ENCODE data around the gene EHF.

EHF gene

DNA sequence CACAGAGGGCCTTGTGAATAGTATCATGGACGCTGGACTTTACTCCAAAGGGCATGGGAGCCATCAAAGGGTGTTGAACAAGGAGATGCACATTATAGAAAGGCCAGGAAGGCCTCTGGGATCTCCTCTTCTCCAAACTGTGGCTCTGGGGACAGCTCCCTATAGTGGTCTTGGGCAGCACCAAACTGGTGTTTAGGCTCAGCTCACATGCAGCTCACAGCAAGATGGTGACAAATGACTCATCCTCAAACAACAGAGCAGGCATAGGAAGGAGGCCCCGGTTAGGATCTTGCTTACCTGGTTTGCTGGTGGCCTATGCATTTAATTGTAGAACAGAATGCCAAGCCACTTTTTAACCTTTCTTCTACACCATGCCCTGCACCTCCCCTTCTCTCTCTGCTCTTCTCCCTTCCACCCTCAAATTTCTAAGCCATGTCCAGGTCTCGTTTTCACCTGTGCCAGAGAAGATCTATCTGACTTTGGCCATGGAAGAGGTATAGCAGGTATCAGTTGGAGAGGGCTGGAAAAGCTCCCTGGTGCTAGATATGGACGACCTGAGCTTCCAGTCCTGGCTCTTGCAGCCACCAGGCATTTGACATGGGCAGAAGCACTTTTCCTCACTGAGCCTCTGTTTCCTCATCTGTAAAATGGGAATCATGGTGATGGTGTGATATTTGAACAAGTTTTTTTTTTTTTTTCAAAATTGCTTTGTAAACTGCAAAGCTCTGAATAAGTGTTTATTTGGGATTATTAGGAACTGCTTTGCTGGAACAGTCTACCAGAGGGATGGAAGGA, 14.4 kb upstream of the EHF start:
- no peaks in the 10 kb centered on the region for H3K4me1 ChIP-seq
- H3K27me3 ChIP-seq: no peaks in the 10 kb centered on the region
- H3K36me3 ChIP-seq: no peaks in the 10 kb centered on the region
- DNase-seq: no peak
- TF ChIP-seq, protein P1, sequence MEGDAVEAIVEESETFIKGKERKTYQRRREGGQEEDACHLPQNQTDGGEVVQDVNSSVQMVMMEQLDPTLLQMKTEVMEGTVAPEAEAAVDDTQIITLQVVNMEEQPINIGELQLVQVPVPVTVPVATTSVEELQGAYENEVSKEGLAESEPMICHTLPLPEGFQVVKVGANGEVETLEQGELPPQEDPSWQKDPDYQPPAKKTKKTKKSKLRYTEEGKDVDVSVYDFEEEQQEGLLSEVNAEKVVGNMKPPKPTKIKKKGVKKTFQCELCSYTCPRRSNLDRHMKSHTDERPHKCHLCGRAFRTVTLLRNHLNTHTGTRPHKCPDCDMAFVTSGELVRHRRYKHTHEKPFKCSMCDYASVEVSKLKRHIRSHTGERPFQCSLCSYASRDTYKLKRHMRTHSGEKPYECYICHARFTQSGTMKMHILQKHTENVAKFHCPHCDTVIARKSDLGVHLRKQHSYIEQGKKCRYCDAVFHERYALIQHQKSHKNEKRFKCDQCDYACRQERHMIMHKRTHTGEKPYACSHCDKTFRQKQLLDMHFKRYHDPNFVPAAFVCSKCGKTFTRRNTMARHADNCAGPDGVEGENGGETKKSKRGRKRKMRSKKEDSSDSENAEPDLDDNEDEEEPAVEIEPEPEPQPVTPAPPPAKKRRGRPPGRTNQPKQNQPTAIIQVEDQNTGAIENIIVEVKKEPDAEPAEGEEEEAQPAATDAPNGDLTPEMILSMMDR (IDR thresholded peaks at IDR 0.05): no peak
- no peak overlapping the region for H3K4me3 ChIP-seq
- H3K9me3 ChIP-seq: no peaks in the 10 kb centered on the region
- intact Hi-C loops (cut with DNase I; ENCODE audit: low total_unique reads): no loop called here
- H3K27ac ChIP-seq: no peak overlapping the region

DNA sequence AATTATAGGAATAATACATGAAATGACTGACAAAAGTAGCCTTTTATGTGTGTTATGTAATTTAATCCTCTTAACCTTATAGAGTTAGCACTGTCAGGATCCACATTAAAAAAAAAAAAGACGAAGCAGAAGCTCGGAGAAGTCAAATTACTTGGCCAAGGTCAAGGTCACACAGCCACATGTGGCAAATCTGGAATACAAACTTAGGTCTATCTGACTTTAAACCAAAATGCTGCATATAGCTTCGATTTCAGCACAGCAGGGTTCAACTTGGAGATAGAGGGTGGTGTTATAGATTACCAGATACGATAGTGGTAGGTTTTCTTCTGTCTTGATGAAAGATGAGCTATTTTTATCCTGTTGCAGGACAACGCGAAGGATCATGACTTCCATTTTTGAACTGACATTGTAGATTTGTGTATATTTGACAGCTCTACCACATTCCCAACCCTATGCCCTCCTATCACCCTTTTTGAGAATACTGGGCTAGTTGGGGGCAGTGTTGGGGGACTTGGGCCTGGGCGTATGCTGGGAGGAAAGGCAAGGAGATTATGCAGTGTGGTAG, 11.6 kb upstream of the EHF start:
- TF ChIP-seq, protein P1 (IDR thresholded peaks at IDR 0.05): no peak
- H3K36me3 ChIP-seq: no peaks in the 10 kb centered on the region
- H3K27ac ChIP-seq: no peak overlapping the region
- no peaks in the 10 kb centered on the region for H3K9me3 ChIP-seq
- no peak for DNase-seq
- no peaks in the 10 kb centered on the region for H3K27me3 ChIP-seq
- H3K4me1 ChIP-seq: no peaks in the 10 kb centered on the region
- intact Hi-C loops (cut with DNase I; ENCODE audit: low total_unique reads): no loop called here
- no peak overlapping the region for H3K4me3 ChIP-seq

GRCh38 chr11:34609850-34610249, 11.0 kb upstream of the EHF start:
- H3K9me3 ChIP-seq: no peaks in the 10 kb centered on the region
- no peaks in the 10 kb centered on the region for H3K27me3 ChIP-seq
- H3K27ac ChIP-seq: no peak overlapping the region
- H3K36me3 ChIP-seq: no peaks in the 10 kb centered on the region
- DNase-seq: no peak
- no peak overlapping the region for H3K4me3 ChIP-seq
- intact Hi-C loops (cut with DNase I; ENCODE audit: low total_unique reads): no loop called here
- no peaks in the 10 kb centered on the region for H3K4me1 ChIP-seq
- TF ChIP-seq, protein P1 (IDR thresholded peaks at IDR 0.05): no peak

GRCh38 chr11:34610324-34611041, 10.4 kb upstream of the EHF start:
- DNase-seq: no peak
- Histone ChIP-seq H3K4me1 (no peaks in the 10 kb centered on the region), H3K27me3 (no peaks in the 10 kb centered on the region), H3K9me3 (no peaks in the 10 kb centered on the region), H3K4me3 (no peak overlapping the region), H3K36me3 (no peaks in the 10 kb centered on the region), H3K27ac (no peak overlapping the region)
- TF ChIP-seq, protein P1 (IDR thresholded peaks at IDR 0.05): no peak
- intact Hi-C loops (cut with DNase I; ENCODE audit: low total_unique reads): no loop called here

- H3K36me3 ChIP-seq: no peaks in the 10 kb centered on the region
- H3K27me3 ChIP-seq: no peaks in the 10 kb centered on the region
- no peaks in the 10 kb centered on the region for H3K9me3 ChIP-seq
- no peaks in the 10 kb centered on the region for H3K4me1 ChIP-seq
- intact Hi-C loops (cut with DNase I; ENCODE audit: low total_unique reads): no loop called here
- DNase-seq: no peak
- TF ChIP-seq, protein P1 (IDR thresholded peaks at IDR 0.05): no peak
- no peak overlapping the region for H3K27ac ChIP-seq
- no peak overlapping the region for H3K4me3 ChIP-seq
Observed at GRCh38 chr11:34613015-34613414, 7.9 kb upstream of the EHF start.

Data from tibial artery (tissue), 4 donors.